CD1c-positive myeloid dendritic cell (primary cell): ENCODE measurements around the gene PPP1R14C.

Experiments
- DNase-seq: peaks from one replicate; pipeline ENCODE4 v3.0.0-alpha.2; 2016; ENCODE audit errors: extremely low spot score

PPP1R14C gene

DNA sequence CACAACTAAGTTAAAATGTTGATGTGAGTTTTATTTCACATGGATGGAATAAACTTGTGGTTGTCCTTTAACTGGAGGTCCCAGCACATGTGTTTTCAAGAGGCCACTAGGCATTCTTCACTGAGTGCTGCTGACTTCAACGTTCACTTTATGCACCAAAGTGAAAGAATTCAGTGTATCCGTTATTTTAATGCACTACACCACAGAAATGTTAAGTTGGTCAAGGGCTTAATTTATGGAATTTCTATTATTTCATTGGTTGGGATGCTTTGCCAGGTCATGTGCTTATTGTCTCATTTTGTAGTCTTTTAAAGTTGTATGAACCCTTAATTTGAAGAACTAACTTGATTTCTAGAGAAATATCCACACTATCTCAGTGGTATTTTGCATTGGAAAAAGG is 106.4 kb downstream of the PPP1R14C start:
- DNase-seq = no peak

DNA sequence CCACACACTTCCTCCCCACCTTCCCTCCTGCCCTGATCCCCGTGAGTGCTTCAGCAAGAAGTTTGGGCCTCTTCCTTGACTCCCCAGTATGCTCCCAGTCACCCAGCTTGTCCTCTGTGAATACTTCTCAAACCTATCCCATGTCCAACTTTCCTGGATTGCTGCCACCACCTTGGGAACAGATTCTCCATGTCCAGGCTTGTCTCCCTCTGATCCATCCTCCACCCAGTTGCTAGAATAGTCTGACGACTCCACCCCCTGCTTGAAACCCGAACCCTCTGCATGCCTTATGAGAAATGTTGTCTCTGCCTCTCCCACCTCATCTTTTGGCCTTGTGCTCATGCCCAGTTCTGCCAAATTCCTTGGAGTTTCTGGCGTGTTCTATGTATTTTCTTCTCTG is 108.0 kb downstream of the PPP1R14C start:
- DNase-seq = no peak

DNA sequence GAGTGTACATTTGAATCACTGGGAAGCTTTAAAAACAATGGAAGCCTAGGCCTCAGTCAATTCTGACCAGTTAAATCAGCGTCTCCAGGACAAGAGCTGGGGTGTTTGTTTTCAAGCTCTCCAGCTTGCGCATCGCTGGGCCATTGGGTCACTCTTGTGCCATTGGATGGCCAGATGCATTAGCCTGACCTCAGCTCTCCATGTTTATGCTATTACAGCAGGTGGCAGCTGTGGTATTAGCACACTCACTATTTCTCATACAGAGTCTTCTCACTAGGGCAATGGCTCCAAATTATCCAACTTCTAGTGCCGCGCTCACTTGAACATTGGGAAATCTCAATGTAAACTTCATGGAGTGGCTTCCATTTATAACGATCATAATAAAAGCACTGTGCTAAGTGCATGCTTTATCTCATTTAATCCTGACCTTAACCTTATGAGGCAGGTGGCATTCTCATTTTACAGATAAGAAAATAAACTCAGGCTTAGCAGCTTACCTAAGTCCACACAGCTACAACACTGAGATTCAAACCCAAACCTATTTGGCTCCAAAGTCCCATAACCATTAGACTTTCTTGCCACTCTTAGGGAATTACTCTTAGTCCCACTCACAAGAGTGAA is 108.8 kb downstream of the PPP1R14C start:
- no peak for DNase-seq

DNA sequence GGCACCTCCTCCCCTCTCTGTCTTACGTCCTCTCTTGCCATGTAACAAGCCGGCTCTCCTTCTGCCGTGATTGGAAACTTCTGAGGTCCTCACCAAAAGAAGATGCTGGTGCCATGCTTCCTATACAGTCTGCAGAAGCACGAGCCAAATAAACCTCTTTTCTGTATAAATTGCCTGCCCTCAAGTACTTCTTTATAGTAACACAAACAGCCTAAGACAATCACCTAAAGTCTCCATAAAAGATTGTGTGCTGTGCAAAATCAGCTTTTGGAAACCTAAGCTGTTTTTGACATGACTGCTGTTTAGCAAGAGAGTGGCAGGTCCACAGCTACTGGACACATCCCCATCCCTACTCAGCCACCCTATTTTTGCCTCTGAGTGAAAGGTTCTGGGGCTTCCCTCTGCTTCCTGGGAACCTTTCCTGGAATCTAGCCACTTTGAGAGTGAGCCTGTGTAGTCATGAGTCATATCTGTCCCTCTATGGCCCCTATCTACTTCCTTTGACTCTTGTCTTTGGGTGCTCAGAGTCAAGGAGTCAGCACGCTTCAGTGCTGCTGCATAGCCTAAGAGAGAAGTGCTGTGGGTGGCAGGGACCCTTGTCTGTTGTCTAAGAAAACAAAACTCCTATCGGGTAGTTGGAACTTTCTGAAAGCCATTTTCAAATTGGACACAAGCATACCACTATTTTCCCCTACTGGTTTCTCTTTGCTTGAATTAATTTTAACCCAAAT is 110.0 kb downstream of the PPP1R14C start:
- DNase-seq = no peak

DNA sequence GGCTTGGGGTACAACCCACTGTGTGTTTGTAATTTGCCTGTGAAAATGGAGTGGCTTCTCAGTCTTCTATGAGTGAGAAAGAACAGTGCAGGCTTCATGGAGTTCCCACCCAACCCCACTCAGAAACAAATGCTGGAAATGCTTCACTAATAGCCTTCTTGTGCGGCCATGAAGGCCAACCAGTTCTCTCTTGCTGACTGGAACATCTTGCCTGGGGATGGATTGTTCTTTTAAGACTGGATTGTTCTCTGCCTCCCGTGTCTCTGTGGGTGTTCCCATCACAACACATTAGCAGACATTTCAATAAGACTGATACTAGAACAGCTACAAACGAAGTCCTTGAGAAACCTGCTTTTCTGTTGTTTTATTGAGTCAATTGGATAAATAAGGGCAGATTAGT is 110.6 kb downstream of the PPP1R14C start:
- no peak for DNase-seq

DNA sequence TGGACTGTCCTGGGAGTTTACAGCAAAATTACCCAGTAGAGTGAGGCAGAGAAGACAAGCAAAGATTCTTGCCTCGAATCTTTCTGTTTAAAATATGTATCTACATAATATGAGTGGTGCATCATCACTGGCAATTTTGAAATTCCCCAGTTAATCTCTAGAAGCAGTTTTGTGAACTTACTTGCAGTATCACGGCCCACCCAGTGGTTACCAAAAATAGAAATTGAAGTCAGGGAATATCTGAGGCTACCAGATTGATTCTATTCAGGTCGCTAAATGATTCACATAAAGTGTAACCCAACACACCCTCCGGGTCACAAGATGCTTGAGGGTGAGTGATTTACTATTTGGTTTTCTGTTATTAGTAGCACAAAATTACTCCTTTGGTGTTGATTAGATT is 111.9 kb downstream of the PPP1R14C start:
- DNase-seq = no peak

DNA sequence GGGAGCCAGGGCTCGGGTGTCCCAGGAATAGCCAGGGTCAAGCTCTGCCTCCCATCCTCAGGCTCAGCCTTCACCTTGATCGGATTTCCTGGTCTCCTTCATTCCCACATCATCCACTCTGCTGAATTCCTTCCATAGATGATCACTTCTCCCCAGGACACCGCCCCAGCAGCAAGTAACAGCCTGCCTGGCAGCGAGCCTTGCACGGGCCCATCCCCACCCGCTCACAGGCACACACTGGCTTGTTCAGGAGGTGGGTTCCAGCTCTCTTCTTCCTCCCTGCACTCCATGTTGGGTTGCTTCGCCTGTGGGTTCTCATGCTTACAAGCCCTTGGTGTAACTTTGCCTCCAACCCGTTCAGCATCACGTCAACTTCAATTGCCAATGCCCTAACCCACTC is 113.0 kb downstream of the PPP1R14C start:
- no peak for DNase-seq

DNA sequence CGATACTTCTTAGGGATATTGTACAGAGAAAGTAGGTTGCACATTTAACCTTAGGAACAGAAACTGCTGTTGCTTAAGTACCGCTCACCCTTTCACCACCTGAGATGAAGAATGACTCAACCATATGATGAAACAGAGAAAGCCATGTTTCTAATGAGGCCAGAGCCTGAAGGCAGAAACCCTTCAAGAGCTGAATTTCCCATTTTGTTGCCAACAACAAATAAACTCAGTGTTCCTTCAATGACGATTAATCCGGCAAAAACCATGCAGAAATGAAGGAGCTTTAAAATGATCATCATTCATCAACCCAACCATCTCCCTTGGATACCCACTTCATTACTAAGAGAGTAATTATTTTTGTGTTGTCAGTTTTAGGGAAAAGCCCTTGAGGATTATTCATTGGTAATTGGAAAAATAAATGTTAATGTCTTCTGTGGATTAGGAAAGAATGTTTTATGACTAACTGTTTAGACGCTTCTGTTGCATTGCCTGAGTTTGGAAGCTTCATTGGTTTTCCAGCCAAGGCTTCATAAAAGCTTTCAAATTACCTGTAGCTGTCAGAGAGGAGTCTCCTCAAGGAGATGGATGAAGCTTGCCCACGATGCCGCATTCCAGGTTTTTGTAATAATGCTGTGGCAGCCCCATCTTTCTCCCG is 113.9 kb downstream of the PPP1R14C start:
- no peak for DNase-seq

DNA sequence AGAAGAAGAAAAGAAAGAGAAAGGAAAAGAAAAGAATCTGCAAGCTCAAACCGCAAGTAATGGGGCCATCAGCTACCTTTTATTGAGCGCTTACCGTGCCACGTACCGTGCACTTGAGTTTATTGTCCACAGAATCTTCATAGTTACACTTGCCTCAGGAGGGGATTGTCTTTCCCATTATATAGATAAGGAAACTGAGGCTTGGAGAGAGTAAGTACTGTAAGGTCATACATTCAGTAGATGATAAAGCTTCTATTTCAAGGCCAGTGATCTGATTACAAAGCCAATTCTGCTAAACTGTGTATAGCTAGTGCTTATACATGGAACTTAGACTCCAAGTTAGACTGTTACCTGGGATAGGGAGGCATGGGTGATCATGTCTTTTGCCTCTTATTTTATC is 115.5 kb downstream of the PPP1R14C start:
- DNase-seq = no peak

DNA sequence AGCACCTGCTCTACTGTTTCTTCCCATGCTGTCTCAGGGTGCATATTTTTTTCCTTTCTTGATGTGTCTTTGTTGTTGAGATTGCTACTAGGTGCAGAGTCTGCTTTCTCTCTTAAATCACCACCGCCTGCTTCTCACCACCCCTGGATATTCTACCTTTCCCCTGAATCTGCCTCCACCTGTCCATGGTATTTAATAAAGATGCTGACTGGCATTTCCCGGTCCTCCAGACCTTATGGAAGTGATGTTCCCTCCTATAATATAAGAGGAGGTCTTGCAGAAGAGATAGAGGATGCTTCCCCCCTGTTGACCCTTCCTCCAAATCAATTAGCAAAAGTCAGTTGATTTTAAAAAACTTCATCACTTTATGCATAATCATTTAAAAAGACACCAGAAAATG is 118.1 kb downstream of the PPP1R14C start:
- DNase-seq = no peak

DNA sequence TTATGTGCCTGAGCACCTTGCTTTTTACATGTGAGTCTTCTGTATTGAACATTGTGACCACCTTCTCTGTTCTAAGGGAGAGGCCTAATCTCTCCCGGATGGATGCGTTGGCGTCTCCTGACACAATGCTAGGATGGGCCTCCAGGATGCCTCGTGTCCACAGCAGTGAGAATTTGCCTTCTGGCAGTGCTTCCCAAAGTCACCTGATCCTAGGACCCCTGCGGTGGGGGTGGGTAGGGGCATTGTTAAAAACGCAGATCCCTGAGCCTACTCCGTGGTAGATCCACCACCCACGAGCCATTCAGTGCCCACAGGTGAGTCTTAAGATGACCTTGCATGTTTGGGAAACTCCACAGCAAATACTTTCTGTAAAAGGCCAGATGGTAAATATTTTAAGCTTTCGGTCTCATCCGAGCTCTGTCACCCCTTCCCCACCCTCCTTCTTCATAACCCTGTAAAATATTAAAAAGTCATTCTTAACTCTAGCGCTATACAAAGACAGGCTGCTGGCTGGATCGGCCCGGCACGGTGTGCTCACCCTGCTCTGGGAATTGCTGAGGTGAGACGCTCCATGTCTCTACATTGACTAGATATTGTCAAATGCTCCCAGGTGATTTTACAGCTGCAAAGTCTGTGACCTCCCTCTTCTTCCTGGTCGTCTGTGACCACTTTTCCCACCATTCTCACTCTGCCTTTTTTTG is 119.3 kb downstream of the PPP1R14C start:
- no peak for DNase-seq

DNA sequence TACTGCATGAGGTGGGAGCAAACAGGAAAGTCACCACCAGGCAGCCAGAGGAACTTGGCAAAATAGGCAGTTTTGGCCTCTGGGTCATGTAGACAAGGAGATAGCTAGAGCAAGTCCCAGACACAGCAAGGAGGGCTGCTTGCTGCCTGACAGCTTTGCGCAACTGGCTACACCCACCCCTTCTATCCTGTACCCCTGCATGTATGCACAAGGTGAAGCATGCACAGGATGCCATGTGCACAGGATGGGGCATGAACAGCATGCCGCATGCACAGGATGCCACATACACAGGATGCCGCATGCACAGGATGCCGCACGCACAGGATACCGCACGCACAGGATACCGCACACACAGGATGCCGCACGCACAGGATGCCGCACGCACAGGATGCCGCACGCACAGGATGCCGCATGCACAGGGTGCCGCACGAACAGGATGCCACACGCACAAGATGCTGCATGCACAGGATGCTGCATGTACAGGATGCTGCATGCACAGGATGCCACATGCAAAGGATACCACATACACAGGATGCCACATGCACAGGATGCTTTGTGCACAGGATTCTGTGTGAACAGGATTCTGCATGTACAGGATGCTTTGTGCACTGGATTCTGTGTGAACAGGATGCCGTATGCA is 121.0 kb downstream of the PPP1R14C start:
- no peak for DNase-seq

DNA sequence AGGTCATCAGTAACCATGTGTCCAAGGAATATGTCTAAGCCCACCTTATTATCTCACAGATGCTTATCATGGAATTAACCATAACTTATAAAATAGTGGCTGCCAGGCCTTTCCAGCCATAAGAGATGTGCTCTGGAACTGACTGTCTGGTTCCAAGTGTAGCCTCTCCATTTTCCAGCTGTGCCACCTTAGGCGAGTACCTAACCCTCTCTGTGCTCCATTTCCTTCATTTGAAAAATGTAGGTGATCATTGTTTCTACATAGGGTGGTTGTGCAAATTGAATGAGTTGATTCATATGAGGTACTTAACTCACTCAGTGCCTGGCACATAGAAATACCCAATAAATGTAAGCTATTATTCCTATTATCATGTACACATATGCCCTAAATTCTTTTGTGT is 123.5 kb downstream of the PPP1R14C start:
- no peak for DNase-seq

DNA sequence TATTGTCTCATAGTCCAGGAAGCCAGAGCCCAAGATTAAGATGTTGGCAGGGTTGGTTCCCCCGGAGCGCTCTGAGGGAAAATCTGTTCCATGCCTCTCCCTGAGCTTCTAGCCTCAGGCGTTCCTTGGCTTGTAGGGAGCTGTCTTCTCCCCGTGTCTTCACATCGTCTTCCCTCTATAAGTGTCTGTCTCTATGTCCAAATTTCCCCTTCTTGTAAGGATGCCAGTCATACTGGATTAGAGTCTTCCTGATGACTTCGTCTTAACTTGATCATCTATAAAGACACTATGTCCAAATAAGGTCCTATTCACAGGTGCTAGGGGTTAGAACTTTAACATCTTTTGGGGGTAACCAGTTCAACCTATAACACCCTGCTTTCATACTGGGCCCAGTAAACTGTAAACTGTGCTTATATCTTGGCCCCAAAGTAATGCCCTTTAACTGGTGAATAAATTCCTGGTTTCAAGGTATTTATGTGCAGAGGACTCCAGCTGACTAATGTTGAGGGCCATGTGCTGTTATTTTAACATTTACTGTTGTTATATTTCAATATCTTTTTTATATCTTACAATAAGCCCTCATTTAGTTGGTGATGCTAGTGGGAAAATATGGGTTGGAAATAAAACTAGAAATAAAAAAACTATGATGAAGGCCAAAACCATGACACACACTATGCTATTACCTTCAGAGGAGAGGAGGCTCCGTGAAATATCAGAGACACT is 124.3 kb downstream of the PPP1R14C start:
- no peak for DNase-seq

DNA sequence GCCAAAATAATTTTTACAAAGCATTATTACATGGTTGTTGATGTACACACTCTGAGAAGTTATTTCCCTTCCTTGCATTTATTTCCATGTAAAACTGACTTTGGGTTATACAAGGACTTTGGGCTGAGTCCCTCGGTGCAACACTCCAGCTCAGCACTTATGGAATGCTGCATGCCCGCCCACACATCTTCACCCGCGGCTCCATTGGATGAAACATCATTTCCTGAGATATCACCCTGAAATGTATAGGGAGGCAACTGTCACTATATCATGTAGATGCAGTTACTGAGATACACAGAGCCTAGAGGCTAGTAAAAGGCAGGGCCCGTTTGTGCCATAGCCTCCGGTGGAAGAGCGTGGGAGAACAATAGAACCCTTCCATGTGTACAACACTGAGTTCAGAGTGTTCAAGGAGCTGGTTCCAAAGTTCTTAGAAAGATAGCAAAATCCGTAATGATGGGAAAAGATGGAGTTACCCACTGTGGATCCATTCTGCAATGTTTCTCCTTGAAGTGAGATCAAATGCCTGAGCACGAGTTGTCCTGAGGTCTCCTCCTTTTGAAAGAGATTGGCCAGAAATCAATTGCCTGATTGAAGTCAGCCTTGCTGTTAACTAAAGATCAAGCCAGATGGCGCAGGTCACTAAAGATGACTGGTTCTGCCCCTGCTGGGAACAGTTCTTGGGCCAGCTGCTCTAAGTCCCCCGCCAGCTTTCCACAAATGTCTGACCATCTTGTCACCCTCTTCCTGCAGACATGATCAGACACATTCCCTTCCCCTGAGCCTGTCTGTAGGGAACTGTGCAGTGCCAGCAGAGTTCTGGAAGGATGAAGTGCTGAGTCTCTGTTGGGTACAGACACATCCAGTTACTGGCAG is 125.1 kb downstream of the PPP1R14C start:
- DNase-seq = no peak

DNA sequence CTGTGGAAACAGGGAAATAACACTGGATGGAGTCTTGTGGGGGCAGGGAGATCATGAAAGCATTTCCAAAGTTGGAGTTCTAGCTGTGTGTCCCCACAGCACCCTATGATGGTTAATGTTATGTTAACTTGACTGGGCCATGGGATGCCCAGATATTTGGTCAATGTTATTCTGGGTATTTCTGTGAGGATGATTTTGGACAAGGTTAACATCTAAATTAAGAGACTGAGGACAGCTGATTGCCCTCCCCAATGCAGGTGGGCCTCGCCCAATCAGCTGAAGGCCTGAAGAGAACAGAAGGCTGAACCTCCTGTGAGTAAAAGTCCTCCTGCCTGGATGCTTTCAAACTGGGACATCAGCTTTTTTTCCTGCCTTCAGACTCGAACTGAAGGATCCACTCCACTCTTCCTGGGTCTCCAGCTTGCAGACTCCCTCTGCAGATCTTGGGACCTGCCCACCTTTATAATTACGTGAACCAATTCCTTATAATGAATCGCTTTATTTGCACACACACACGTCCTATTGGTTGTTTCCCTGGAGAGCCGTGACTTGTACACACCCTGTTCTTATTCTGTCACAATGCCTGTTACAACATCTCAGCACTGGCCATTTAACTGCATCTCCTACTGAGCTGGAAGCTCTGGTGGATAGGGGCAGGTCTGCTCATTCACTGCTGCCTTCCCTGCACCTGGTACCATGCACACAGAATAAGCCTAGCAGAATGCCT is 126.4 kb downstream of the PPP1R14C start:
- DNase-seq = no peak

DNA sequence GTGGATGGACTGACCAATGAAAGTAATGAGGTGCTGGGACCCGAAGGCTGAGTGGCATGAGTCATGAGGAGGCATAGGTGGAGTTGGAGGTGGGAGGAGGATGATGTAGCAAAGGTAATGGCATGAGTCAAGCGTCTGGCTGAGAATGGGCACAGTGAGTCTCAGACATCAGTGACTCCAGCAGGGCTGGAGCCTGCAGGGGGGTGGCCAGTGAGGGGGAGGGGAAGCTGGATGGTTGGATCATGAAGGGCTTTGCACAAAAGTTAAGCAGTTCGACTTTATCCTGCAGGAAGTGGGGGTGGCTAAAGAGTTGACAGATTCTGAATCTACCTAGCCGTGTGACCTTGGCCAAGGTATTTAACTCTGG is 127.0 kb downstream of the PPP1R14C start:
- DNase-seq = no peak

DNA sequence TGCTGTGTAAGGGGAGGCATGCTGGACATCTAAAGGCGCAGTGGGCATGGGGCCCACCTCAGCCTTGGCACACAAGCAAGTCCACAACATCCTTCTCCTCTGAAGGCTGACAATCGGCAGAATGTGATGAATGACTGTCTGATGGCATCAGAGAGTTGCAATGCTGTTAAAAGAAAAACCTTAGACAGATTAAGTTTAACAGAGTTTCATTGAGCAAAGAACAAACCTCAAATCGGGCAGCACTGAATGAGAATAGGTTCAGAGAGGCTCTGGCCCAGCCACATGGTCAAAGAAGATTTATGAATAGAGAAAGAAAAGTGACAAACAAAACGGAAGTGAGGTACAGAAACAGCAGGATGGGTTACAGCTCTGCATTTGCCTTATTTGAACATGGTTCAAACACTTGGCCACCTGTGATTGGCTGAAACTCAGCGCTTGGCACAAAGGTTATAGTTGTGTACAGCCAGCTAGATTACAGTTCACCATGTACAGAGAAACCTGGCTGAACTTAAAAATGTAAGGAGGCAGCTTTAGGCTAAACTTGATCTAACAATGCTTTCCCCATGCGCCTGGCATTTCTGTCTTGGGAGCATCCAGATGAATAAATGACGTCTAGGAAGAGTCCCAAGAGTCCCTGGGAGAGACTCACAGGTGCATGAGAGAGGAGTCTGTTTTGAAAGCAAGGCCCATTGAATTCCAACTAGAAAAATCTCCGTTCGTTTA is 127.6 kb downstream of the PPP1R14C start:
- DNase-seq = no peak

DNA sequence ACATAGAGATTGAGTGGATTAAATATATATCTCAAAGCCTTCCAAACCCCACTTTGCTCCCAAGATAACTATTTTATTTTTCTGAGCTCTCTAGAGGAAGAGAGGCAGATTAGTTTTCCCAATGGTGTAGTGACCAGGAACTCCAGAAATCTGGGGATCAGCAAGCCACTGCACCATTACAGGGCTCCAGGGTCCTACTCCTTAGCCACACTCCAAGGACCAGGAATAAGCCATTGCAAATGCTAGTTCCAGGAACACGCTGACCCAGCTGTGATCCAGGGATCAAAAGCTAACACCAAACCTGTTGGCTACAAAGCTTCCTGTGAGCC is 128.3 kb downstream of the PPP1R14C start:
- DNase-seq = no peak
